Stimulated activated CD4-positive, alpha-beta T cell treated with anti-CD3 and anti-CD28 coated beads, Interleukin-12 subunit alpha, Interleukin-12 subunit beta, amount 100 ng/mL, for 4 hours (primary cell): ENCODE results near the gene NFIB.

ENCODE experiments used
- DNase-seq: peaks from one replicate; pipeline ENCODE4 v3.0.0-alpha.2; 2020

The NFIB gene

GRCh38 chr9:14303100-14303499, 10.8 kb downstream of the NFIB start:
- no peak for DNase-seq

- no peak for DNase-seq
Measured at GRCh38 chr9:14302405-14302804, 11.5 kb downstream of the NFIB start.

- no peak for DNase-seq
Measured at GRCh38 chr9:14301583-14302021, 12.3 kb downstream of the NFIB start.

- DNase-seq, result no peak
Measured at GRCh38 chr9:14301006-14301405, 12.9 kb downstream of the NFIB start.

GRCh38 chr9:14300588-14300987, 13.4 kb downstream of the NFIB start:
- no peak for DNase-seq

- DNase-seq, result no peak
Measured at GRCh38 chr9:14300040-14300439, 13.9 kb downstream of the NFIB start.

GRCh38 chr9:14298601-14299022, 15.3 kb downstream of the NFIB start:
- DNase-seq, result no peak

GRCh38 chr9:14296495-14297113, 17.3 kb downstream of the NFIB start:
- DNase-seq, result no peak

GRCh38 chr9:14294659-14295058, 19.3 kb downstream of the NFIB start:
- no peak for DNase-seq

GRCh38 chr9:14293801-14294200, 20.1 kb downstream of the NFIB start:
- DNase-seq, result no peak

- no peak for DNase-seq
Measured at GRCh38 chr9:14292181-14292739, 21.7 kb downstream of the NFIB start.

GRCh38 chr9:14289916-14290315, 24.0 kb downstream of the NFIB start:
- no peak for DNase-seq

GRCh38 chr9:14288433-14288832, 25.5 kb downstream of the NFIB start:
- no peak for DNase-seq

GRCh38 chr9:14286121-14286520, 27.8 kb downstream of the NFIB start:
- no peak for DNase-seq

- no peak for DNase-seq
Measured at GRCh38 chr9:14283276-14283675, 30.7 kb downstream of the NFIB start.

GRCh38 chr9:14281876-14282275, 32.1 kb downstream of the NFIB start:
- no peak for DNase-seq

- no peak for DNase-seq
Measured at GRCh38 chr9:14281136-14281795, 32.7 kb downstream of the NFIB start.

GRCh38 chr9:14279671-14280070, 34.3 kb downstream of the NFIB start:
- no peak for DNase-seq

- no peak for DNase-seq
Measured at GRCh38 chr9:14278291-14278721, 35.6 kb downstream of the NFIB start.

- no peak for DNase-seq
Measured at GRCh38 chr9:14277761-14278160, 36.2 kb downstream of the NFIB start.

GRCh38 chr9:14277244-14277643, 36.7 kb downstream of the NFIB start:
- DNase-seq, result no peak

- DNase-seq, result no peak
Measured at GRCh38 chr9:14275331-14275730, 38.6 kb downstream of the NFIB start.

- DNase-seq, result no peak
Measured at GRCh38 chr9:14273696-14274121, 40.2 kb downstream of the NFIB start.

- no peak for DNase-seq
Measured at GRCh38 chr9:14272927-14273528, 40.9 kb downstream of the NFIB start.
